GM12878 (cell line): Measurements from ENCODE around the gene DMP1. TPM values are rescaled to one million over a fixed set of nuclear protein-coding genes. Genes with fewer than 3 reads are reported as not detected.

Source experiments
- ATAC-seq: fragments of 200-7000 bp; cut with Tn5 transposase; 3 replicates; pipeline ENCODE4 v1.9.1; 2020; ENCODE audit warnings: mild to moderate bottlenecking, moderate library complexity
- BruUV-seq: library from RNA; stranded (reverse); fragments of 400-500 nt; replicated peaks from 2 replicates; lab custom pipeline; 2021; lab: Mats Ljungman, UMichigan
- CTCF ChIA-PET: fragments of 300-600 bp; sonication (Branson Sonifier 250); formaldehyde crosslinking; extraction: SDS; loops from one replicate; lab custom pipeline; 2021; ENCODE audit warnings: inconsistent platforms; lab: Yijun Ruan, JAX
- POLR2A ChIA-PET: fragments of 350-600 bp; formaldehyde crosslinking; extraction: SDS; loops from one replicate; lab custom pipeline; 2021; ENCODE audit warnings: inconsistent platforms; lab: Charles Lee
- RAD21 ChIA-PET: fragments of 300-600 bp; sonication (Branson Sonifier 250); formaldehyde crosslinking; loops from one replicate; lab custom pipeline; 2023; ENCODE audit warnings: antibody characterized with exemption; ENCODE audit not compliant: unreplicated experiment; lab: Charles Lee
- SMC1A ChIA-PET: fragments of 300-600 bp; sonication (Branson Sonifier 250); formaldehyde crosslinking; loops from one replicate; lab custom pipeline; 2023; ENCODE audit not compliant: unreplicated experiment, uncharacterized antibody; lab: Charles Lee
- DNase-seq: peaks from one replicate; pipeline ENCODE4 v3.0.0-alpha.2; 2011; ENCODE audit warnings: low read depth, low spot score
- FAIRE-seq: peaks from 3 replicates; lab custom pipeline; 2011; peaks lifted over from hg19 to GRCh38; lab: Jason Lieb, UNC
- H2AFZ ChIP-seq: 2 replicates; pipeline ENCODE4 v1.6.0; 2011; ENCODE audit warnings: low read depth, low read length, control low read depth; ENCODE audit not compliant: control insufficient read depth
- H3K27ac ChIP-seq: 2 replicates; pipeline ENCODE4 v1.5.1; 2011; ENCODE audit warnings: control low read depth; ENCODE audit not compliant: control insufficient read depth, insufficient read depth
- H3K27me3 ChIP-seq, 2 experiments: replicated peaks in 1 of 2; 2 replicates each; pipeline versions ENCODE4 v1.6.0 to v1.6.1; 2011; ENCODE audit warnings: low read length in 1 of 2; ENCODE audit not compliant: control insufficient read depth in 2 of 2, insufficient read depth in 2 of 2
- H3K36me3 ChIP-seq, 2 experiments: 2 replicates each; pipeline ENCODE4 v1.5.1; 2011; ENCODE audit warnings: low read length in 1 of 2; ENCODE audit not compliant: control insufficient read depth in 2 of 2, insufficient read depth in 2 of 2
- H3K4me1 ChIP-seq: 2 replicates; pipeline ENCODE4 v1.6.1; 2011; ENCODE audit warnings: mild to moderate bottlenecking, low read length, moderate library complexity, mixed read lengths; ENCODE audit not compliant: control insufficient read depth, insufficient read depth
- H3K4me2 ChIP-seq: 2 replicates; pipeline ENCODE4 v1.6.0; 2011; ENCODE audit warnings: control low read depth; ENCODE audit not compliant: control insufficient read depth, insufficient read depth
- H3K4me3 ChIP-seq: fragments of 200-600 bp; sonication (generic); 2 replicates; pipeline ENCODE4 v1.5.1; 2016
- H3K79me2 ChIP-seq: 2 replicates; pipeline ENCODE4 v1.6.0; 2011; ENCODE audit warnings: low read length; ENCODE audit not compliant: control insufficient read depth, insufficient read depth
- H3K9ac ChIP-seq: 2 replicates; pipeline ENCODE4 v1.8.0; 2011; ENCODE audit warnings: low read length, control low read depth, mixed read lengths; ENCODE audit not compliant: control insufficient read depth, insufficient read depth
- H3K9me3 ChIP-seq: replicated peaks from 3 replicates; pipeline ENCODE4 v1.5.1; 2011; ENCODE audit warnings: mild to moderate bottlenecking, low read length; ENCODE audit not compliant: control insufficient read depth, insufficient read depth
- H4K20me1 ChIP-seq: 2 replicates; pipeline ENCODE4 v1.6.0; 2011; ENCODE audit not compliant: control insufficient read depth, insufficient read depth
- BHLHE40 ChIP-seq, 2 experiments: fragments of 450-650 bp in 1 of 2; IDR thresholded peaks; 2 replicates each; pipeline ENCODE4 v1.6.1; 2011 to 2017; ENCODE audit warnings: low read depth in 2 of 2, borderline replicate concordance in 1 of 2, improper control_type of control experiment in 1 of 2, low read length in 1 of 2, mild to moderate bottlenecking in 1 of 2
- FOXM1 ChIP-seq: IDR thresholded peaks from 2 replicates; pipeline ENCODE4 v1.6.1; 2012; ENCODE audit warnings: low read depth, mild to moderate bottlenecking, inconsistent platforms, low read length, moderate library complexity
- HDGF ChIP-seq: fragments of 450-650 bp; IDR thresholded peaks from 2 replicates; pipeline ENCODE4 v1.6.1; 2016; ENCODE audit warnings: antibody characterized with exemption
- JUNB ChIP-seq: IDR thresholded peaks from 2 replicates; pipeline ENCODE4 v1.6.1; 2016; ENCODE audit warnings: antibody characterized with exemption, mild to moderate bottlenecking
- MYC ChIP-seq: IDR thresholded peaks from 2 replicates; pipeline ENCODE4 v1.6.1; 2011; ENCODE audit warnings: mild to moderate bottlenecking, low read length, moderate library complexity, inconsistent platforms; ENCODE audit not compliant: insufficient read depth, insufficient replicate concordance, insufficient read length, severe bottlenecking
- NFYB ChIP-seq: IDR thresholded peaks from 2 replicates; pipeline ENCODE4 v1.6.1; 2011; ENCODE audit warnings: low read depth, mild to moderate bottlenecking, low read length, improper control_type of control experiment, moderate library complexity; ENCODE audit not compliant: insufficient read depth
- PBX3 ChIP-seq: IDR thresholded peaks from 2 replicates; pipeline ENCODE4 v1.6.1; 2011; ENCODE audit warnings: mild to moderate bottlenecking, low read depth, low read length, moderate library complexity; ENCODE audit not compliant: insufficient replicate concordance
- PKNOX1 ChIP-seq: fragments of 450-650 bp; IDR thresholded peaks from 2 replicates; pipeline ENCODE4 v1.6.1; 2016; ENCODE audit warnings: mild to moderate bottlenecking
- PML ChIP-seq: IDR thresholded peaks from 2 replicates; pipeline ENCODE4 v1.6.1; 2012; ENCODE audit warnings: low read length, inconsistent platforms
- POU2F2 ChIP-seq: IDR thresholded peaks from 3 replicates; pipeline ENCODE4 v1.6.1; 2011; ENCODE audit warnings: low read depth, mild to moderate bottlenecking, low read length, borderline replicate concordance
- SMARCA5 ChIP-seq: fragments of 450-650 bp; IDR thresholded peaks from 2 replicates; pipeline ENCODE4 v1.6.1; 2017; ENCODE audit warnings: mild to moderate bottlenecking
- SP1 ChIP-seq: IDR thresholded peaks from one replicate; pipeline ENCODE4 v1.6.1; 2011; ENCODE audit warnings: low read depth, low read length
- USF2 ChIP-seq: IDR thresholded peaks from 2 replicates; pipeline ENCODE4 v1.6.1; 2011; ENCODE audit warnings: low read depth, low read length, improper control_type of control experiment, borderline replicate concordance
- YBX1 ChIP-seq: fragments of 450-650 bp; IDR thresholded peaks from 2 replicates; pipeline ENCODE4 v1.6.1; 2016; ENCODE audit warnings: antibody characterized with exemption
- WGBS: methylation state at CpG from one replicate; pipeline ENCODE4 v1.1.6; 2016; ENCODE audit warnings: low lambda C conversion rate; ENCODE audit not compliant: insufficient replicate concordance, insufficient coverage; ENCODE audit errors: missing lambda C conversion rate; 5-methylcytosine and 5-hydroxymethylcytosine counted together
- in situ Hi-C: fragments of 300-500 bp; cut with MboI; formaldehyde crosslinking; loops from 9 replicates; pipeline ENCODE4 v1.14.3; 2018; ENCODE audit warnings: mixed read lengths
- intact Hi-C: fragments of 100-400 bp; cut with micrococcal nuclease; formaldehyde crosslinking; loops from one replicate; pipeline ENCODE4 v1.14.2; 2022; ENCODE audit not compliant: unreplicated experiment
- polyA plus RNA-seq, 11 experiments: library from polyadenylated mRNA; depleted of rRNA in 4 of 11; unstranded in 6 of 11; stranded (reverse) in 5 of 11; fragments of >200 nt; fragmentation: Nextera tagmentation in 4 of 11; fragmentation: Illumina TruSeq in 1 of 11; extraction: Ambion mirVana in 4 of 11; extraction: Trizol in 1 of 11; gene quantifications; 1 replicate in 1 of 11; 2 replicates in 10 of 11; pipeline versions ENCODE4 v1.2.1 to v1.2.3, GENCODE V29; 2011 to 2016; ENCODE audit warnings: inconsistent platforms in 2 of 11, missing spikeins in 2 of 11, low read depth in 1 of 11
- total RNA-seq, 4 experiments: library from RNA; depleted of rRNA in 3 of 4; stranded (reverse); fragments of >200 nt in 3 of 4; fragmentation: Illumina TruSeq in 1 of 4; extraction: Trizol in 1 of 4; gene quantifications; 2 replicates each; pipeline versions ENCODE4 v1.2.1 to v1.2.3, GENCODE V29; 2013 to 2021

Gene DMP1
- total and polyA plus RNA-seq, 10 of the 15 experiments (the other 5 are each of a cell fraction or from before 2014, with no cell fraction given) = not detected

GRCh38 chr4:87651941-87652340, 1.9 kb downstream of the DMP1 start (continued):
- TF ChIP-seq NFYB = no peak
- no peak for TF ChIP-seq BHLHE40 (IDR thresholded peaks at IDR 0.05; ENCODE audit: borderline replicate concordance in 1 of 2, low read depth in 2 of 2, low read length in 1 of 2)
- no peak for TF ChIP-seq PKNOX1
- TF ChIP-seq SP1 = no peak
- no peak for TF ChIP-seq MYC

GRCh38 chr4:87654487-87655044, 4.5 kb downstream of the DMP1 start:
- H2AFZ ChIP-seq = no peak overlapping the region
- no peaks in the 10 kb centered on the region for H3K27me3 ChIP-seq
- CTCF ChIA-PET = interaction anchor here (0.8 kb wide), 1 partner anchor 9 kb away, joined by 3 read pairs; no protein-coding TSS in a partner anchor
- TF ChIP-seq PBX3 (no peak), HDGF (no peak), FOXM1 (no peak), USF2 (no peak), POU2F2 (no peak), NFYB (no peak), PML (no peak), YBX1 (no peak), SMARCA5 (no peak), JUNB (no peak)
- TF ChIP-seq, all 136 proteins: peak for 0
- Histone ChIP-seq H3K4me1 (no peaks in the 10 kb centered on the region), H3K4me2 (no peak overlapping the region), H3K36me3 (no peaks in the 10 kb centered on the region), H3K79me2 (no peaks in the 10 kb centered on the region), H3K9ac (no peak overlapping the region), H4K20me1 (no peaks in the 10 kb centered on the region), H3K27ac (no peak overlapping the region), H3K4me3 (no peak overlapping the region), H3K9me3 (no peaks in the 10 kb centered on the region)
- SMC1A ChIA-PET = interaction anchor here (1.6 kb wide), 1 partner anchor 13 kb away, joined by 4 read pairs; no protein-coding TSS in a partner anchor
- POLR2A ChIA-PET = no interaction called here
- RAD21 ChIA-PET = no interaction called here
- no peak for FAIRE-seq
- WGBS = 0% methylated on average over 1 of the region's 1 CpG
- no TSS peak for BruUV-seq
- intact Hi-C loops (no loop called here), in situ Hi-C loops (no loop called here)
- ATAC-seq = no peak
- no peak for DNase-seq
